ENCODE results near the gene TMEM63A. TPM values are rescaled to one million over a fixed set of nuclear protein-coding genes. Genes with fewer than 3 reads are reported as not detected.
"Not testable (repeated sequence)": the region's sequence is repeated elsewhere in the genome, so short reads cannot be mapped to it uniquely, and the experiment has no call there.

TMEM63A gene
- total RNA-seq, 1 donor from 2014 or later, result 79.7 TPM

DNA sequence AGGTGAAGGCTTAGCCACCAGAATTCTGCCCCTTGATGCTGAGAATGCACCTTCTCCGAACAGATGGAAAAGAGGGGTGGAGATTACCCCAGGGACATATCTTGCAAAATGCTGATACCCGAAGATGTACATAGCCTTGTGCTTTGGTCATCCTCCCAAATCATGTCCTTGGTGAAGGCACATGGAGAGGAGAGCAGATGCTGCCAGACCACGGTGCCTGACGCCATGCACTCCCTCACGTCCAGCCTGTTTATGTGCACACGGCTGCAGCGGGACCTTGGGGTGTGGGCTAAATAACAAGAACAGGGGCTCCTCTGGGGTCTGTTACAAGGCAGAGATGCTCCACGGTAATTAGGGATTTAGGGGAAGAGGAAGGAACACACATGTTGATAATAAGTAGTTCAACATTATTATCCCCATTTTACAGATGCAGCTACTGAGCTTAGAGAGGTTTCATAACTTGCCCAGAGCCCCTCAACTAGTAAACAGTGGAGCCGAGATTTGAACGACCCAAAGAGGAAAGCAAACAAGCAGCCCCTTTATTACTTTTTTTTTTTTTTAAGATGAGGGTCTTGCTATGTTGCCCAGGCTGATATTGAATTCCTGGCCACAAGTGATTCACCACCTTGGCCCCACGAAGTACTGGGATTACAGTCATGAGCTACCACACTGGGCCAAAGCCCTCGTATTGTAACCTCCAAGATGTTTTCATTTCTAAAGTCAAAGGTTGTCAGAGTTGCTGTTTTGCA is 59.4 kb downstream of the TMEM63A start:
- DNase-seq (ENCODE audit: low spot score), result no peak

DNA sequence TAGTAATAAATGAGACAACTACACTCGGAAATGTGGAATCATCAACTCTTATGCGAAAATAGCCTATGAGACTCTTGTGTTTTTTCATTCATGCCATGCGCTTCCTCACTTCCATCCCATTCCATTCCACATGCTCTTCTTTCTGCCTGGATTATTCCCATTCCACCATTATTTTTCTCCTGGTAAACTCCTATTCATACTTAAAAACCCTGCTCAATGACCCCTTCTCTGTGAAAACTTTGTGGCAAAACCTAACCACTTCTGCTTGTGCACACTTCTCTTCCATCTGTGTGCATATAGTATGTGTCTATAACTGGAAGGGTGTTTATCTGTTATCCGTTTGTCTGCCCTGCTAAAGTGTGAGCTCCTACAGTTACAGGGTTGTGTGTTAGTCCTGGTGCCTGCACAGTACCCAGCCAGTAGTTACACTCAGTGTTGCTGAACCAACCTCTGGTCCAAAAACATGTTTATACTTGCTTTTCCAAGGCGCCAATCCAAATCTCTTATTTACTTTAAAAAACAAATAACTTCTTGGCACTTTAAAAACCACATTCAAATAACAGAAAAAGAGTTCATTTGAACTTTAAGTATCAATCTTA is 61.6 kb downstream of the TMEM63A start:
- DNase-seq (ENCODE audit: low spot score), result no peak

DNA sequence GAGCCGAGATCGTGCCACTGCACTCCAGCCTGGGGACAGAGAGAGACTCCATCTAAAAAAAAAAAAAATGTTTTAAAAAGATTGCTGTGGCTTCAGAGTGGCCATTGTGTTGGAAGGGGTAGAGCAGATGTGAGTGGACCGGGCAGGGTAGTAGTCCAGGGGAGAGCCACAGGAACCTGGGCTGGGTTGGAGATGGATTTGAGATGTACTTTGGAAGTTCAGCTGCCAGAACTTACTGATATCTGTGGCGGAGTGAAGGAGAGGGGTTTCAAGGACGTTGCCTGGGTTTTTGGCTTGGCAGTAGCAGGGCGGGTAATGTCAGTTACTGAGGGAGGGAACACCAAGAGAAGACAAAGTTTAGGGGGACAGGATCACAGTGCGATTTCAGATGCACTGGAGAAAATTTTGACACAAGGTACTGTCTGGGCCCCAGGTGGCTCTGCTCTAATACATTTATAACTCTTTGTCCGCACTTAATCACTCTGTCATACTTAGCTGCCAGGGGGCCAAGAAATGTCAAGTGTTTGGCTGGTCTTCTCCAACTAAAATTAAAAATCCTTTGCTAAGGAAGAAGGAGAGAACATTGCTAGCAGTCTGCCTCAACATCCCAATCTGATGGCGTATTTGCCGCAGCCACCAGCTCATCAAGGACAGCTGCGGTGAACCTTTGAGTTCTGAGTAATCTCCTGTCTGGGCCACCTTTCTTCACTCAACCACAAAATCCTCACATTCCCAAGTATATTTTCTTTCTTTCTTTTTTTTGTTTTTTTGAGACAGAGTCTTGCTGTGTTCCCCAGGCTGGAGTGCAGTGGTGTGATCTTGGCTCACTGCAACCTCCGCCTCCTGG is 62.6 kb downstream of the TMEM63A start:
- DNase-seq (ENCODE audit: low spot score), result peak; percentile 68

DNA sequence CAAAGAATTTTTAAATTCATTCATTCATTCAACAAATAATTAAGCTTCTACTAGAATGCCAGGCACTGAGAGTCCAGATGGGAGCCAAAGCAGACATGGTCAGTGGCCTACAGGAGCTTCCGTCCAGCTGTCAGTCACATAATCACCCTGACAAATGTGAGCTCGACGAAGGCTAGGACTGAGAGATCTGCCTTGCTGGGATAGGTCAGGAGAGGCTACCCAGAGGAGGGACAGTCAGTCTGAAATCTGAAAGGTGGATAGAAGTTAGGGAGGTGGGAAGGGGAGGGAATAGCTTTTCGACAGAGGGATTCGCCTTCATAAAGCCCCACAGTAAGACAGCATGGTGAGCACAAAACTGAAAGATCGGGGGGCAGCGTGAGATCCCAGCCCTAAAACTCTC is 64.0 kb downstream of the TMEM63A start:
- DNase-seq (ENCODE audit: low spot score), result peak; percentile 37

DNA sequence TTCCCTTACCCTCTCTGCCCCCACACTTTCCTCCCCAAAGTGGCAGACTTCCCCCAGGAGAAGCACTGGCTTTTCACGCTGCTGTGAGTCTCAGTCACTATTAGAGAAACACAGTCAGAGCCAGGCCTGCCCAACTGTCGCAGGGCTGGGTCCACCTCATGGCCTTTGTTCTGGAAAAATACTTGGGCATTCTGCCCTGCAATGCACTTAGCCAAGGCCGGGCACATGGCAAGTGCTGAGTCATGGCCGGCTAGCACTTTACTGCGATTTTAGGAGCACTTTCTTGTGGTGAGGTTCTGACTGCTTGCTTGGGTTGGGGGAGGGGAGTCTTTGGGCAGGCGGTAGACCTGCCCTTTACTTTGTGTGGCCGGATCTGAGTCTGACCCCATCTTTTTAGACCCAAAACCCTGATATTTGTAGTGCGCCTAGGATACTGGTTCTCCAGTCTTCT is 64.5 kb downstream of the TMEM63A start:
- DNase-seq (ENCODE audit: low spot score), result peak; percentile 88

DNA sequence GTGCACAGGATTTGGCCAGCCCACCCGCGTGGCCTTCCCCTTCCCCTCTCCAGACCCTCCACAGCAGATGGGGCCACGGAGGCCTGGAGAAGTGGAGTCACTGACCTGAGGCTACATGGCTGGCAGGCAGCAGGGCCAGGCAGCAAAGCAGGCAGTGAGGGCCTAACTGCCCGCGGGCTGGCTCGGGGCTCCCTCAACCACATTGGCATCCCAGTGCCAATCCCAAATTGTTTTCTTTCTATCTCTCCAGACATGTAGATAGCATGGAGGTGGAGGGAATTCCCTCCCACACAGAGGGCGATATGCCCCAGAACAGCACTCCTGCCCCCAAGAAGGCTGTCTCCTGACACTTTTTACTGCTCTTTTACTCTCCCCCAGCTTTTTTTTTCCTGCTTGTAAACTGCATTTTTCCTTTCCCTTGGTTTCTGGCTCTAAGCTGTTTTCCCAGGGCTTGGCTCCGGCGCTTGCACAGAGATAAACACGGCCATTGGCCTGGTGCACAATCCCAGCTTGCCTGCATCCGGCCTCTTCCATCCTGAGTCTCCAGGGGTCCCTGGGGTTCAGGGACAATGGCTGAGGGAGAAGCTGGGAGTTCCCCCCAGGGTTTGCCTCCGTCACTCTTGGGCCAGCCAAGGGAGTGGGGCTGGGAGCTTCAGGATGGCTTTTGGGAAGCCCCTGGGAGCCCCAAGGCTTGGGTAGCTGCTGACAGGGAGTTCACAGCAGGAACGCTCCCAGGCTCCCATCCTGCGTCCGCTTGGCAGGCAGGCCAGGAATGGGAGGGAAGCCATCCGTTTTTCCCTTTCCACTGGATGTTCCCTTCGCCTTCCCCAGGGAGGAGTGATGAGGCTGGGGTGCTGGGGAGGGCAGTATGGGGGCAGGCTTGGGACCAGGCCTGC is 65.3 kb downstream of the TMEM63A start:
- DNase-seq (ENCODE audit: low spot score), result no peak

DNA sequence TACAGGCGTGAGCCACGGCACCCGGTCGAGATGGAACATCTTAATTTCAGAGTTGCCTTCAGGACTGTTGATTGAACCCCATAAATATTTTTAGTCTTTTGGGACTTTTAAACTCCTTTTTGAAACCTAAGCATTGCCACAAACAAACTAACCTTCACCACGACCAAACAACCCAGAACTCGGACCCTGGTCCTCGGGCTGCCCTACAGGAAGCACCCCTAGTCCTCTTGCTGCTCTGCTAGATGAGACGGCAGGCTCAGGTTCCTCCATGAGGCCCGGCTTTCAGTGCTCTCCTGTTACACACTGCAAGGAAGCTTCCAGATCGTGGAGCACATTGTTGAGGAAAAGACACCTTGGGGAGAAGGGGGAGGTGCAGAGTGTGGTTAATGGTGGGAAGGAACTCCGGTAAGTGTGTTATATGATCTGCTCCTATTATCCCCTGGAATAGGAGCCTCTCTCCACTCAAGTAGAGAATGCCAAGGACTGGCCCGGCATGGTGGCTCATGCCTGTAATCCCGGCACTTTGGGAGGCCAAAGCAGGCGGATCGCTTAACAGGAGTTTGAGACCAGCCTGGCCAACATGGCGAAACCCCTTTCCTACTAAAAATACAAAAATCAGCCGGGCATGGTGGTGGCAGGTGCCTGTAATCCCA is 66.5 kb downstream of the TMEM63A start:
- DNase-seq (ENCODE audit: low spot score), result peak; percentile 78

DNA sequence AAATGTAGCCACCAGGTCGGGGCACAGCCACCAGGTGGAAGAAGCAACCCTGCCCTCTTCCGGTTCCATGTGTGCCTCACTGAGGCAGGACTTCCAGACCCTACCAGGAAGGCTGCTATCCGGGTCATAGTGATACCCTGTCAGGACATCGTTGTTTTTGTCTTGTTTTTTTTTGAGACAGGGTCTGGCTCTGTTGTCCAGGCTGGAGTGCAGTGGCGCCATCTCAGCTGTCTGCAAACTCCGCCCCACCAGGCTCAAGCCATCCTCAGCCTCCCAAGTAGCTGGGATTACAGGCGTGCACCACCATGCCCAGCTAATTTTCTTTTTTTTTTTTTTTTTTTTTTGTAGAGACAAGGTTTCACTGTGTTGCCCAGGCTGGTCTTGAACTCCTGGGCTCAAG is 67.1 kb downstream of the TMEM63A start:
- DNase-seq (ENCODE audit: low spot score), result peak; percentile 53

DNA sequence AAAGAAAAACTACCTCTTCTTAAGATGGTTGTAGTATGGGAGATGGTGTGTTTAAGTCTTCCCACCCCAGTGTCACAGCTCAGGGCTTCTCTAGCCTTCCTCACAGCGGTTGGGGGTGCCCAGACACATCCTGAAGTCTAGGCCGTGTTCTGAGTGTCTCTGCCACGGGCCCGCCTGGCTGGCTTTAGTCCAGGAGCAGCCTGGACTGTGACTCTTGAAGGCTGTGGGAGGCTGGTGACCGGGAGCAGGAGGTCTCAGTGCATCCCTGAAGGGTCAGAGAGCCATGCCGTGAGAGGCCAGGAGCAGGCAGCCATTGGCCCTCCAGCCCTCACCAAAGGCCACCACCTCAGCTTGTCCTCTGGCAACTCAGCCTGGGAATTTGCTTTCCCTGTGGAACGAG is 67.8 kb downstream of the TMEM63A start:
- peak; percentile 88 for DNase-seq (ENCODE audit: low spot score)

DNA sequence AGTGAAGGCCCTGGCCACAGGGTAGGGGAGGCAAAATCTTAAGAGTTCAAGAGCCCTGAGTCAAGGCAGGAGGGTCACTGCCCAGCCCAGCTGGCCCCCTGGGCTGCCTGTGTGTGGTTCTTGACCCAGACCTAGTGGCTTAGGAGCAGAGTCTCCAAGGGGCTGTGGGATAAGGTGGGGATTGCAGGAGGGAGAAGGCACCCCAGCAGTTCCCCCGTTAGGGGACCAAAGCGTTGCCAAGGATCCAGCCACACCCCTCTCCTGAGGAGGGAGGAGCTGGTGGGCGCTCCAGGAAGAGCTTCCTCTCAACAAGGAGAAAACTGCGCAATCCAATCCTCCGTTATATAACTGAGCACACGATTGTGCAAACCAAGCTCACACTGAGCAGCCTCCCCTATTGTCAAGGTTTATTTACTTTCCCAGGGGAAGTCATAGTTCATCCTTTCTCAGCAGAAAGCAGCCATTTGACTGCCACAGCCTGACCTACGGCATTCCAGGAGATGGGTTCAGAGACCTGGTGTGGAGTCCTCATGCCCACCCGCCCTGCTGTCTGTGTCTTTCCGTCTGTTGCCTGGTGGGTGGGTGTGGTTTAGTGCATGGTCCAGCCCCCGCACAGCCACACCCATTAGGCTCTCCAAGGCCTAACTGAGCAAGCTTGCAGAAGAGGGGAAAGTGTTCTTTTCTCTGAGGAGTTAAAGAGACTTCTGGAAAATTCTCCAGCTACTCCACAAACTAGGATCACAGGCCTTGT is 68.8 kb downstream of the TMEM63A start:
- DNase-seq (ENCODE audit: low spot score), result peak; percentile 83

DNA sequence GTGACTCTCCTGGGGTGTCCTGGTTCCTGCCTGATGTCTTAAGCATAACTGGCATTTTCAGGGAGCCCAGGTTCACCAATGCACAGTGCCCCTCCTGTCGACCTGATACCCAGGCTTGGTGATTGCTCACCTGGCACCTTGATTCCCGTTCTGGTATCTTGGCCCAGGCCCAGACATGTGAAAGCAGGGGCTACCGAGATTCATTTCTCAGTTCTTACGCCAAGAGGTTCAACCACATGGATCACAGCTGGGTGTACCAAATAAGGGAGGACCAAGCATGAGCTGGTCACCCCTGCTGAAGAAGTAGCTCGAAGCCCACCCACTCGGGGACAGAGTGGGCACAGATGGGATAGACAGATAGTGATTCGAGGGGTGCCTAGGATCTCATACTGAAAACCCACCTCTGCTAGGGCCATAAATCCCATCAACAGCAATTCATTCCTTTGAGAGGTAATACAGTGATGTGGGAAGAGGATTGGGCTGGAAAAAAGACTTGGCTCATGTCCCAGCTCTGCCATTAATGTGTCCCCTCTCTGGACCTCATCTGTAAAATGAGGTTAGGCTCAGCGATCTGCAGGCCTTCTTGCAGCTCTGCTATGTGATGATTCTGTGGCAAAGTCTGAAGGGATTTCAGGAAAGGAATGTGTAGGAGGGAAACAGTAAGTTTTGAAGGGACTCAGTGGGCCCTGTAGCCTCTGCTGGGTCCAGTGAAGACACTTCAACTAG is 69.5 kb downstream of the TMEM63A start:
- DNase-seq (ENCODE audit: low spot score), result peak; percentile 51

DNA sequence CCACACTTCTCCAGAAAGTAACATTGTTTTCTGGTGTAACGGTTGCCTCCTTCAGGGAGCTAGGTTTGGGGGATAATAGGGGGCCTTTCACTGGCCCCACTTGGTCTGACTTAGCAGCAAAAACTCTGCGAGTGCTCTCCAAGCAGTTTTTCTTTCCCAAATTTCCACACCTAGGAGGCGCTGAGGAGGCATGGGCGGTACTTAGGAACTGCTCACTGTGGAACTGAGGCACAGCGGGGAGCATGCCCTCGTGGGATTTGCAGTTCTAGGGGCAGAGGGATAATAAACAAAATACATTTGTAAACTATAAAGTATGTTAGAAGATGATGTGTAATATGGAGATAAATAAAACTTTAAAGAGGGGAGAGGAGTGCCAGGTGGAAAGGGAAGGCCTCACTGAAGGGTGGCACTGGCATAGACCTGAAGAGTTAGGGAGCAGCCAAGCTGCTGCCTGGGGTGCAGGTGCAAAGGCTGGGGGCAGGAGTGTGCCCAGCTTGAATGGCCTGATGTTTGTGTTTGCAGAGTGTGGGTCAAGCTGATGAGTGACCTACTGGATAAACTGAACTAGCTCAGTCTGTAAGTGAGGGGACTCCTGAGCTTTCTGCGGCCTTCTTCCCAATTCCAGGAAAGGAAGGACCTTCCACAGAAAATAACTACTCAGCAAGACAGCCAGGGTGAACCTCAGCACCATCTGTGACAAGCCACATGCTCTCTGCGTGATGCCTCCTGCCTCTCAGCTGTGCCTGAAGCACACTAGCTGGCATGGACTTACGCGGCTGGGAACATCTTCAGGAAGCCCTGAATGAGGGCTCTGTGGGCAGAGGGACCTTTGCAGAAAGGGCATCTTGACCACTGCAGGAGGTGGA is 70.3 kb downstream of the TMEM63A start:
- peak; percentile 88 for DNase-seq (ENCODE audit: low spot score)

DNA sequence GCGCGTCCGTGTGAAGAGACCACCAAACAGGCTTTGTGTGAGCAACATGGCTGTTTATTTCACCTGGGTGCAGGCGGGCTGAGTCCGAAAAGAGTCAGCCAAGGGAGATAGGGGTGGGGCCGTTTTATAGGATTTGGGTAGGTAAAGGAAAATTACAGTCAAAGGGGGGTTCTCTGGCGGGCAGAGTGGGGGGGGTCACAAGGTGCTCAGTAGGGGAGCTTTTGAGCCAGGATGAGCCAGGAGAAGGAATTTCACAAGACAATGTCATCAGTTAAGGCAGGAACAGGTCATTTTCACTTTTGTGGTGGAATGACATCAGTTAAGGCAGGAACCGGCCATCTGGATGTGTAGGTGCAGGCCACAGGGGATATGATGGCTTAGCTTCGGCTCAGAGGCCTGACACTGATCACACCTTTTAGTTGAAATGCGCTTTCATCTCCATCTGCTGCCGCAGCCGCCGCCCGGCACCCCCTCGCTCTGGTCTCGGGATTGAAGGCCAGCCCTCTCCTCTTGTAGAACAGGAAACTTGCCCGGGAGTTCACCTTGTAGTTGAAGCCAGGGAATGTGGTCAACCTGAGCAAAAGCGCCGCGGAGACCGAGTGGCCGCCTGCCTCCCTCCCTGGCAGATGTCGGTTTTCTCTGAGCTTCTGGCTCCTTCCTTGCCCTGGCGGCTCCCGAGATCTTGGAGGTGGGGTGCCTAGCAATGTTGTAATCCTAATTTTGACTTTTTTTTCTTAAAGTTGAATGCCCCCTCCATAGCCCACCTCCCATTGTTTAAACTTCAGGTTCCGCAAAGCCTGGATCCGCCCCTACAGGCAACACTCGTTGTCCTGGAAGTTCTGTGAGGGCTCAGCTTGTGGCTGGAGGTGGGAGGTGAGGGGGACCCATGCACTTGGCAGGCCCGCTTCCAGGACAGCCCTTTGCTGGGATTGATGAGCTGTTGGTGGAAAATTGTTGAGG is 71.3 kb downstream of the TMEM63A start:
- peak; percentile 84 for DNase-seq (ENCODE audit: low spot score)

DNA sequence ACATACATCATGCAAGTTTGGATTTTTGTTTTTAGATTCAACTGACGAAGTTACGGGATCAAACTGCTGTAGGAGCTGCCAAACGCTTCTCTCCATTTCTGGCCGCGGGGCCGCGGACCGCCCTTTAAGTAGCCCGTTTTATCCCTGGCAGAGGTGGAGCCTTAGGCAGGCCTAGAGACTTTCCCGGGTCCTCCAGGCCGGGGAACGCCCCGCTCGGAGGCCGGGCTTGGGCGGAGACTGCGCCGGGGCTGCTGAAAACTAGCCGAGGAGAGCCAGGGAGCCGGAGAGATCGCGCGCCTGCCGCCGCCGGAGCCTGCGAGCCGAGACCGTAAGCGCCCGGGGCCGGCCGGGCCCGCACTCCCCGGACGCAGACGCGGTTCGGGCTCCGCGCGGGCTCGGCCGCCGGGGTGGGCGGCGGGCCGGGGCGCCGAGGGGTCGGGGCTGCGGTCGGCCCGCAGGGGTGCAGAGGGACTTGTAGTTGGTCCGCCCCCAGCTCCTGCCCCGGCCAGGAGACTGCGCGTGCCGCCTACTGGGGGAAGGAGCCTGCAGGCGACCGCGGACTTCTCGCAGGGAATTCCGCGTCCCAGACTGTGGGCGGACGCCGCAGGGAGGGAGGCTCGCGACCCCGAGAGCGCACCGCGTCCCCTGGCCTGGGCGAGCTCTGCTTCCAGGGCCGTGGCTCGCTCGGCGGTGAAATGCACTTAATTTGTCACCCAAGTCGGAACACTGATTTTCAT is 72.2 kb downstream of the TMEM63A start, which contains the start of gene EPHX1:
TSS of gene EPHX1 (plus strand) at position 283 of the 737 bp plus-strand sequence. CDS start 18,606 bp downstream, outside the sequence.
- peak; percentile 93 for DNase-seq (ENCODE audit: low spot score)

DNA sequence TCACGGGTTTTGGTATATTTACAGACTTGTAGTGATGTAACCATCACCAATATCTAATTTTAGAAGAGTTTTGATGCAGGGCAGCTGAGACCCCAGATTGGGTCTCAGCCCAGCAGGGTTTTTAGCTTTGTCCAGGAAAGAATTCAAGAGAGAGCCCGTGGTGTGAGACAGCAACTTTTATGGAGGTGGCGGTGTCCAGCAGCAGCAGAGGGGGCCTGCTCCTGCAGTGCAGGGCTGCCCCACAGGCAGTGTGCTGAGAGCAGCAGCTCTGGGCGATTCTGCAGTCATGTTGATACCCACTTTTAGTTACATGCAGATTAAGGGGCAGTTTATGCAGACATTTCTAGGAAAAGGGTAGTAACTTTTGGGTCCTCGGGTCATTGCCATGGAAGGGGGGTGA is 74.0 kb downstream of the TMEM63A start:
- DNase-seq (ENCODE audit: low spot score), result peak; percentile 39

DNA sequence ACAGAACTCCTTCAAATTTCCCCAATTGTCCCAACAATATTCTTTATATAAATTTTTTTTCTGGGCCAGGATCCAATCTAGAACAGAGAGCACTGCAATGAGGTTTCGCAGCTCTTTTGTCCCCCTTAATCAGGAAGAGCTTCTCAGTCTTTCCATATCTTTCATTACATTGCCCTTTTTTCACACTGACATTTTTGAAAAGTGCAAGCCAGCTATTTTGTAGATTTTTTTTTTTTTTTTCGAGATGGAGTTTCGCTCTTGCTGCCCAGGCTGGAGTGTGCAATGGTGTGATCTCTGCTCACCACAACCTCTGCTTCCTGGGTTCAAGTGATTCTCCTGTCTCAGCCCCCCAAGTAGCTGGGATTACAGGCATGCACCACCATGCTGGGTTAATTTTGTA is 75.4 kb downstream of the TMEM63A start:
- DNase-seq (ENCODE audit: low spot score), result not testable (repeated sequence)

Data from mesenteric fat pad (tissue), 1 donor.